AG04450 (cell line): ENCODE data around the gene GP2. TPM values are rescaled to one million over a fixed set of nuclear protein-coding genes. Genes with fewer than 3 reads are reported as not detected.

ENCODE experiments used
- CTCF ChIA-PET: fragments of 300-600, 350-600 bp; formaldehyde crosslinking; extraction: SDS; loops from one replicate; lab custom pipeline; 2022; ENCODE audit warnings: antibody characterized with exemption, inconsistent platforms; lab: Charles Lee
- POLR2A ChIA-PET: fragments of 350-600 bp; formaldehyde crosslinking; extraction: SDS; loops from one replicate; lab custom pipeline; 2021; ENCODE audit warnings: antibody characterized with exemption, inconsistent platforms; lab: Yijun Ruan, JAX
- DNase-seq: peaks from one replicate; pipeline ENCODE4 v3.0.0-alpha.2; 2011; ENCODE audit warnings: low read depth, low spot score
- H3K27ac ChIP-seq: one replicate; pipeline ENCODE4 v1.5.1; 2012; ENCODE audit warnings: low read depth, low read length, control low read depth
- H3K27me3 ChIP-seq: one replicate; pipeline ENCODE4 v1.6.0; 2012; ENCODE audit warnings: low read length; ENCODE audit not compliant: control insufficient read depth, insufficient read depth
- H3K4me3 ChIP-seq: 2 replicates; pipeline ENCODE4 v1.5.1; 2011; ENCODE audit warnings: mild to moderate bottlenecking, low read depth, low read length, control low read depth
- H3K9me3 ChIP-seq: 2 replicates; pipeline ENCODE4 v1.5.1; 2012; ENCODE audit warnings: low read length; ENCODE audit not compliant: control insufficient read depth, insufficient read depth
- CTCF ChIP-seq: IDR thresholded peaks from 2 replicates; pipeline ENCODE4 v1.5.1; 2011; ENCODE audit warnings: low read depth, low read length, control low read depth, inconsistent platforms
- polyA plus RNA-seq: library from polyadenylated mRNA; depleted of rRNA; stranded (reverse); fragments of >200 nt; gene quantifications from 2 replicates; pipeline ENCODE4 v1.2.3, GENCODE V29; 2011

The GP2 gene
- polyA plus RNA-seq, 1 experiment: not detected

GRCh38 chr16:20348365-20349185, 21.3 kb upstream of the GP2 start:
- no peak for DNase-seq
- Histone ChIP-seq H3K27ac (no peak overlapping the region), H3K27me3 (no peaks in the 10 kb centered on the region), H3K4me3 (no peak overlapping the region), H3K9me3 (peaks cover 32% of the 10 kb centered on the region)
- POLR2A ChIA-PET: no interaction called here
- no peak for TF ChIP-seq CTCF
- CTCF ChIA-PET: no interaction called here

- Histone ChIP-seq H3K4me3 (no peak overlapping the region), H3K9me3 (peaks cover 34% of the 10 kb centered on the region), H3K27me3 (no peaks in the 10 kb centered on the region), H3K27ac (no peak overlapping the region)
- no peak for DNase-seq
- ChIA-PET POLR2A (no interaction called here), CTCF (no interaction called here)
- no peak for TF ChIP-seq CTCF
These were observed 20.5 kb upstream of the GP2 start for GRCh38 chr16:20347666-20348364.

- TF ChIP-seq CTCF: no peak
- Histone ChIP-seq H3K27ac (no peak overlapping the region), H3K27me3 (no peaks in the 10 kb centered on the region), H3K9me3 (peaks cover 47% of the 10 kb centered on the region), H3K4me3 (no peak overlapping the region)
- no peak for DNase-seq
- CTCF ChIA-PET: no interaction called here
- POLR2A ChIA-PET: no interaction called here
These were observed 17.3 kb upstream of the GP2 start for GRCh38 chr16:20344611-20345010.

- ChIA-PET POLR2A (no interaction called here), CTCF (no interaction called here)
- TF ChIP-seq CTCF: no peak
- Histone ChIP-seq H3K4me3 (no peak overlapping the region), H3K9me3 (peaks cover 22% of the 10 kb centered on the region), H3K27ac (no peak overlapping the region), H3K27me3 (no peaks in the 10 kb centered on the region)
- DNase-seq: no peak
These were observed 12.4 kb upstream of the GP2 start for GRCh38 chr16:20339744-20340143.

- H3K27me3 ChIP-seq: no peaks in the 10 kb centered on the region
- POLR2A ChIA-PET: no interaction called here
- CTCF ChIA-PET: no interaction called here
- H3K4me3 ChIP-seq: no peak overlapping the region
- peaks cover 21% of the 10 kb centered on the region for H3K9me3 ChIP-seq
- H3K27ac ChIP-seq: no peak overlapping the region
- no peak for TF ChIP-seq CTCF
- no peak for DNase-seq
These were observed 9.6 kb upstream of the GP2 start for GRCh38 chr16:20336955-20337354.
